ENCODE data around the gene SELP. TPM values are rescaled to one million over a fixed set of nuclear protein-coding genes. Genes with fewer than 3 reads are reported as not detected.

SELP gene
- total RNA-seq, 1 experiment from 2014 or later: 0.17 TPM

- no peak for TF ChIP-seq ZNF263 (CRISPR knock-in tag; IDR thresholded peaks at IDR 0.05; ENCODE audit: low read depth)
- TF ChIP-seq ZNF671 (CRISPR knock-in tag; IDR thresholded peaks at IDR 0.05): no peak
- TF ChIP-seq KAT7 (CRISPR knock-in tag; IDR thresholded peaks at IDR 0.05; ENCODE audit: borderline replicate concordance): no peak
- TF ChIP-seq, protein P1, sequence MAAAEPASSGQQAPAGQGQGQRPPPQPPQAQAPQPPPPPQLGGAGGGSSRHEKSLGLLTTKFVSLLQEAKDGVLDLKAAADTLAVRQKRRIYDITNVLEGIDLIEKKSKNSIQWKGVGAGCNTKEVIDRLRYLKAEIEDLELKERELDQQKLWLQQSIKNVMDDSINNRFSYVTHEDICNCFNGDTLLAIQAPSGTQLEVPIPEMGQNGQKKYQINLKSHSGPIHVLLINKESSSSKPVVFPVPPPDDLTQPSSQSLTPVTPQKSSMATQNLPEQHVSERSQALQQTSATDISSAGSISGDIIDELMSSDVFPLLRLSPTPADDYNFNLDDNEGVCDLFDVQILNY (CRISPR knock-in tag; IDR thresholded peaks at IDR 0.05): no peak
- no peak for TF ChIP-seq TP53 (CRISPR knock-in tag; IDR thresholded peaks at IDR 0.05)
- TF ChIP-seq ERG (CRISPR knock-in tag; IDR thresholded peaks at IDR 0.05): no peak
- TF ChIP-seq ATF1 (CRISPR knock-in tag; IDR thresholded peaks at IDR 0.05): no peak
- TF ChIP-seq, protein P2, sequence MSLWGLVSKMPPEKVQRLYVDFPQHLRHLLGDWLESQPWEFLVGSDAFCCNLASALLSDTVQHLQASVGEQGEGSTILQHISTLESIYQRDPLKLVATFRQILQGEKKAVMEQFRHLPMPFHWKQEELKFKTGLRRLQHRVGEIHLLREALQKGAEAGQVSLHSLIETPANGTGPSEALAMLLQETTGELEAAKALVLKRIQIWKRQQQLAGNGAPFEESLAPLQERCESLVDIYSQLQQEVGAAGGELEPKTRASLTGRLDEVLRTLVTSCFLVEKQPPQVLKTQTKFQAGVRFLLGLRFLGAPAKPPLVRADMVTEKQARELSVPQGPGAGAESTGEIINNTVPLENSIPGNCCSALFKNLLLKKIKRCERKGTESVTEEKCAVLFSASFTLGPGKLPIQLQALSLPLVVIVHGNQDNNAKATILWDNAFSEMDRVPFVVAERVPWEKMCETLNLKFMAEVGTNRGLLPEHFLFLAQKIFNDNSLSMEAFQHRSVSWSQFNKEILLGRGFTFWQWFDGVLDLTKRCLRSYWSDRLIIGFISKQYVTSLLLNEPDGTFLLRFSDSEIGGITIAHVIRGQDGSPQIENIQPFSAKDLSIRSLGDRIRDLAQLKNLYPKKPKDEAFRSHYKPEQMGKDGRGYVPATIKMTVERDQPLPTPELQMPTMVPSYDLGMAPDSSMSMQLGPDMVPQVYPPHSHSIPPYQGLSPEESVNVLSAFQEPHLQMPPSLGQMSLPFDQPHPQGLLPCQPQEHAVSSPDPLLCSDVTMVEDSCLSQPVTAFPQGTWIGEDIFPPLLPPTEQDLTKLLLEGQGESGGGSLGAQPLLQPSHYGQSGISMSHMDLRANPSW (CRISPR knock-in tag; conservative IDR thresholded peaks at IDR 0.05; ENCODE audit: low read depth): no peak
- TF ChIP-seq, protein P3, sequence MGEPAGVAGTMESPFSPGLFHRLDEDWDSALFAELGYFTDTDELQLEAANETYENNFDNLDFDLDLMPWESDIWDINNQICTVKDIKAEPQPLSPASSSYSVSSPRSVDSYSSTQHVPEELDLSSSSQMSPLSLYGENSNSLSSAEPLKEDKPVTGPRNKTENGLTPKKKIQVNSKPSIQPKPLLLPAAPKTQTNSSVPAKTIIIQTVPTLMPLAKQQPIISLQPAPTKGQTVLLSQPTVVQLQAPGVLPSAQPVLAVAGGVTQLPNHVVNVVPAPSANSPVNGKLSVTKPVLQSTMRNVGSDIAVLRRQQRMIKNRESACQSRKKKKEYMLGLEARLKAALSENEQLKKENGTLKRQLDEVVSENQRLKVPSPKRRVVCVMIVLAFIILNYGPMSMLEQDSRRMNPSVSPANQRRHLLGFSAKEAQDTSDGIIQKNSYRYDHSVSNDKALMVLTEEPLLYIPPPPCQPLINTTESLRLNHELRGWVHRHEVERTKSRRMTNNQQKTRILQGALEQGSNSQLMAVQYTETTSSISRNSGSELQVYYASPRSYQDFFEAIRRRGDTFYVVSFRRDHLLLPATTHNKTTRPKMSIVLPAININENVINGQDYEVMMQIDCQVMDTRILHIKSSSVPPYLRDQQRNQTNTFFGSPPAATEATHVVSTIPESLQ (CRISPR knock-in tag; IDR thresholded peaks at IDR 0.05): no peak
Observed at GRCh38 chr1:169618367-169618766, 11.6 kb downstream of the SELP start (continued).

GRCh38 chr1:169615803-169616202 lies 14.1 kb downstream of the SELP start:
- ChIA-PET CTCF (interaction anchor here (1.3 kb wide), 1 partner anchor 96 kb away, joined by 7 read pairs; no protein-coding TSS in a partner anchor), POLR2A (no interaction called here)
- Mint-ChIP-seq H3K27ac (no peak overlapping the region), H3K36me3 (no peaks in the 10 kb centered on the region), H3K4me3 (no peak overlapping the region), H3K27me3 (ENCODE audit: low read depth) (0 out of 2 replicates have a peak, but pooled peaks cover 3% of the 10 kb centered on the region), H3K9me3 (no peaks in the 10 kb centered on the region), H3K4me1 (no peaks in the 10 kb centered on the region)
- DNase-seq (ENCODE audit: low spot score): no peak
- ATAC-seq: no peak
- TF ChIP-seq NR3C1 (CRISPR knock-in tag; conservative IDR thresholded peaks at IDR 0.05; ENCODE audit: low read depth) (no peak), ZNF512 (CRISPR knock-in tag; IDR thresholded peaks at IDR 0.05; ENCODE audit: borderline replicate concordance) (no peak), CBFB (CRISPR knock-in tag; IDR thresholded peaks at IDR 0.05; ENCODE audit: low read depth) (no peak), ZNF671 (CRISPR knock-in tag; IDR thresholded peaks at IDR 0.05) (no peak), CREM (CRISPR knock-in tag; IDR thresholded peaks at IDR 0.05) (no peak), EMX1 (CRISPR knock-in tag; IDR thresholded peaks at IDR 0.05) (no peak), FOXP1 (CRISPR knock-in tag; IDR thresholded peaks at IDR 0.05; ENCODE audit: borderline replicate concordance) (no peak), ZBTB21 (CRISPR knock-in tag; IDR thresholded peaks at IDR 0.05; ENCODE audit: borderline replicate concordance) (no peak), RORB (CRISPR knock-in tag; IDR thresholded peaks at IDR 0.05) (no peak), MXD4 (CRISPR knock-in tag; IDR thresholded peaks at IDR 0.05; ENCODE audit: borderline replicate concordance) (no peak), NFE2L1 (CRISPR knock-in tag; IDR thresholded peaks at IDR 0.05) (no peak), HMGA2 (CRISPR knock-in tag; IDR thresholded peaks at IDR 0.05) (no peak), ZNF263 (CRISPR knock-in tag; IDR thresholded peaks at IDR 0.05; ENCODE audit: low read depth) (no peak), IRF1 (CRISPR knock-in tag; IDR thresholded peaks at IDR 0.05) (no peak)
- TF ChIP-seq, protein P4, sequence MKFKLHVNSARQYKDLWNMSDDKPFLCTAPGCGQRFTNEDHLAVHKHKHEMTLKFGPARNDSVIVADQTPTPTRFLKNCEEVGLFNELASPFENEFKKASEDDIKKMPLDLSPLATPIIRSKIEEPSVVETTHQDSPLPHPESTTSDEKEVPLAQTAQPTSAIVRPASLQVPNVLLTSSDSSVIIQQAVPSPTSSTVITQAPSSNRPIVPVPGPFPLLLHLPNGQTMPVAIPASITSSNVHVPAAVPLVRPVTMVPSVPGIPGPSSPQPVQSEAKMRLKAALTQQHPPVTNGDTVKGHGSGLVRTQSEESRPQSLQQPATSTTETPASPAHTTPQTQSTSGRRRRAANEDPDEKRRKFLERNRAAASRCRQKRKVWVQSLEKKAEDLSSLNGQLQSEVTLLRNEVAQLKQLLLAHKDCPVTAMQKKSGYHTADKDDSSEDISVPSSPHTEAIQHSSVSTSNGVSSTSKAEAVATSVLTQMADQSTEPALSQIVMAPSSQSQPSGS (CRISPR knock-in tag; IDR thresholded peaks at IDR 0.05; ENCODE audit: borderline replicate concordance, low read depth): no peak
- TF ChIP-seq, protein P5, sequence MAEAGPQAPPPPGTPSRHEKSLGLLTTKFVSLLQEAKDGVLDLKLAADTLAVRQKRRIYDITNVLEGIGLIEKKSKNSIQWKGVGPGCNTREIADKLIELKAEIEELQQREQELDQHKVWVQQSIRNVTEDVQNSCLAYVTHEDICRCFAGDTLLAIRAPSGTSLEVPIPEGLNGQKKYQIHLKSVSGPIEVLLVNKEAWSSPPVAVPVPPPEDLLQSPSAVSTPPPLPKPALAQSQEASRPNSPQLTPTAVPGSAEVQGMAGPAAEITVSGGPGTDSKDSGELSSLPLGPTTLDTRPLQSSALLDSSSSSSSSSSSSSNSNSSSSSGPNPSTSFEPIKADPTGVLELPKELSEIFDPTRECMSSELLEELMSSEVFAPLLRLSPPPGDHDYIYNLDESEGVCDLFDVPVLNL (CRISPR knock-in tag; IDR thresholded peaks at IDR 0.05; ENCODE audit: borderline replicate concordance, low read depth): no peak
- TF ChIP-seq, protein P6, sequence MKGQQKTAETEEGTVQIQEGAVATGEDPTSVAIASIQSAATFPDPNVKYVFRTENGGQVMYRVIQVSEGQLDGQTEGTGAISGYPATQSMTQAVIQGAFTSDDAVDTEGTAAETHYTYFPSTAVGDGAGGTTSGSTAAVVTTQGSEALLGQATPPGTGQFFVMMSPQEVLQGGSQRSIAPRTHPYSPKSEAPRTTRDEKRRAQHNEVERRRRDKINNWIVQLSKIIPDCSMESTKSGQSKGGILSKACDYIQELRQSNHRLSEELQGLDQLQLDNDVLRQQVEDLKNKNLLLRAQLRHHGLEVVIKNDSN (CRISPR knock-in tag; IDR thresholded peaks at IDR 0.05): no peak
